CD4-positive, alpha-beta T cell treated with Interleukin-15 for 1 hour (primary cell): ENCODE results near the gene MTURN.

Experiments used
- DNase-seq: peaks from one replicate; pipeline ENCODE4 v3.0.0-alpha.2; 2020

The MTURN gene

GRCh38 chr7:30162622-30163124 lies 27.9 kb downstream of the MTURN start:
- DNase-seq = no peak

DNA sequence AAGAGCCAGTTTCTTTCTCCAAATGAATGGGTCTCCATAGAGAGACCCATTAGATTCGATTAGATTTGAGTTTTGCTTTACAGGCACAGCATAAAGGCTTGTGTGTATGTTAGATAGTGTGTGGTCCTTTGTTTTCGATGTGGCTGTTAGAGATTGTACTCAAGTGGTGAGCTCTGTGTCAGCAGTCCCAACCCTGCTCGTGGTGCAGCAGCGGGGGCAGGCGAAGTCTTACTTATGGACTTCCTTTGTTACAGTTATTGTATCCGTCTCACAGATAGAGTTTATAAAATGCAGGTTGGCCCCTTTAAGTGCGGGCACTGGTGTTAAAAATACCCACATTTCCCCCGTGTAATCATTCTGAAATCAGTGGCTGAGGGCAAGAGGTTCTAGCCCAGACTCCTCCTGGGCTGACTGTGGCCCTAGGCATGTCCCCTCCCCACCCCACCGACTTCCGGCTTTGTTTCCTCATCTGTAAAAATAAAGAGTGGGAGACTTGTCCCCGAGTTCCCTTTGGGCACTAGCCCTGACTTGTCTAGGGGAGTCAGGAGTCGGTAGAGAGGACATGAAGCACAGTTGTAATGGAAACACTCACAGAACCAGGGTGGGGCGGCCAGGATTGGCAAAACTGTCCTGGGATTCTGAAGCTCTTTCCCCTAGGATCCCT lies 28.6 kb downstream of the MTURN start:
- DNase-seq = no peak

DNA sequence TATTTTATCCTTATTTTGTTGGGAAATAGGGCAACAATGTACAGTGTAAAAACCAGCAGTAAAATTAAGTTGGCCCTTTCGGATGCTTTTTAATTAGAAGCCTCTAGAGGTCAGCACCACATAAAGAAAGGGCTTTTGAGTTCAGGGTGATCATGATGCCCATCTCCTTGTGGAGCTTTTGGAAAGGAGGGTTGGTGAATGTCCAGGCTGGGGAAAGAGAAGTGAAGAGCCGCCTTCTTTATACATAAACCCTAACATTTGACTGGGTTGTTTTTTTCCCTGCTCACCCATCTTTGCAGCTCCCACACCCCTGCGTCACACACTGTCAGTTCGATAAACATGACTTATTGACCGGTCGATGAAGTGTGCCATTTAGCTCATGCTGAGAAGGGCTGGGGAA lies 29.8 kb downstream of the MTURN start:
- no peak for DNase-seq

- DNase-seq = no peak
Measured at GRCh38 chr7:30165590-30165989, 30.8 kb downstream of the MTURN start.

DNA sequence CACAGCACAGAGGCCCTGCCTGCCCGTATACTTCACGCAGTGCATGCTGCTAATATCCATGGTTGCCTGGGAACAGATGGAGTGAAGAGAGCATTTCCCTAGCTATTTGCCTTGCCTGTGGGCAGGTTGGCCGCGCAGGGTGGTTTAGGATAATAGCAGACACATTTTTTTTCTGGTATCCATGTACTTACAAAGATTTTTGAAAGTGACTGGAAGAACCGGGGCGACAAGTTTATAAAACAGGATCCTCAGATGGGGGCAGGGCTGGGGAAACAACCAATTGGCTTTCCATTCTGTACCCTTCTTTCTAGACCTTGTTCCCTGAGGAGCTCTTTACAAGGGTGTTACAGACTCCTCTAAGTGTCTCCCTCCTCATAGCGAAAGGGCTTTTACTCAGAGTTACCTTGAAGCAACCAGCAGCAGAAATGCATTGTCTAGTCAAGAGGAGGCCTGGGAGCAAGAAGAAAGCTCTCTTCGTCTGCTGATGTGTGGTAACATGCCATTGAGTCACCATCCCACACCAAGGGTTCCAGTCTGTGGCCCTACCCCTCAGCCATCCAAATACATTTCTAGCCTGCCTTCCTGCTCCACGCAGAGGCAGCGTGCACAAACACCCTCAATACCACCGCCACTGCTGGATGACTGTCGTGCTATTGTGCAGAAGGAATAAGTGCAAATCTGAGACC lies 31.5 kb downstream of the MTURN start:
- DNase-seq = no peak

- DNase-seq = no peak
Measured at GRCh38 chr7:30166841-30167235, 32.1 kb downstream of the MTURN start.

- DNase-seq = no peak
Measured at GRCh38 chr7:30167901-30168300, 33.1 kb downstream of the MTURN start.

GRCh38 chr7:30168835-30169573 lies 34.2 kb downstream of the MTURN start:
- no peak for DNase-seq

- no peak for DNase-seq
Measured at GRCh38 chr7:30169579-30169978, 34.8 kb downstream of the MTURN start.

- peak; percentile 35 for DNase-seq
Measured at GRCh38 chr7:30170476-30171205, 35.9 kb downstream of the MTURN start.

GRCh38 chr7:30171766-30172447 lies 37.1 kb downstream of the MTURN start:
- no peak for DNase-seq

DNA sequence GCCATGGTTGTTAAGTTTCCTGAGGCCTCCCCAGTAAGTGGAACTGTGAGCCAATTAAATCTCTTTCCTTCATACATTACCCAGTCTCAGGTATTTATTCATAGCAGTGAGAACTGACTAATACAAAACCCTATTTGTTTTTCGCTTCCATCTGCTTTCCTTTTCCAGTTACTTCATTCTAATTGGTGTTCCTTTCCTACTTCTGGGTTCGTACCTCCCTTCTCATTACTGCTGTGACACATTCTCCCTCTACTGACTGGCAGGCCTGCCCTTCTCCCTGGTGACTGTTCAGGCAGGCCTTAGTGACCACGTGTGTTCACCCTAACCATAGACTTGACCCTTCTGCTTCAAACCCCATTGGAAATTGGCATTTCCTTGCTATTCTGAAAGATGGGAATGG lies 37.7 kb downstream of the MTURN start:
- no peak for DNase-seq

DNA sequence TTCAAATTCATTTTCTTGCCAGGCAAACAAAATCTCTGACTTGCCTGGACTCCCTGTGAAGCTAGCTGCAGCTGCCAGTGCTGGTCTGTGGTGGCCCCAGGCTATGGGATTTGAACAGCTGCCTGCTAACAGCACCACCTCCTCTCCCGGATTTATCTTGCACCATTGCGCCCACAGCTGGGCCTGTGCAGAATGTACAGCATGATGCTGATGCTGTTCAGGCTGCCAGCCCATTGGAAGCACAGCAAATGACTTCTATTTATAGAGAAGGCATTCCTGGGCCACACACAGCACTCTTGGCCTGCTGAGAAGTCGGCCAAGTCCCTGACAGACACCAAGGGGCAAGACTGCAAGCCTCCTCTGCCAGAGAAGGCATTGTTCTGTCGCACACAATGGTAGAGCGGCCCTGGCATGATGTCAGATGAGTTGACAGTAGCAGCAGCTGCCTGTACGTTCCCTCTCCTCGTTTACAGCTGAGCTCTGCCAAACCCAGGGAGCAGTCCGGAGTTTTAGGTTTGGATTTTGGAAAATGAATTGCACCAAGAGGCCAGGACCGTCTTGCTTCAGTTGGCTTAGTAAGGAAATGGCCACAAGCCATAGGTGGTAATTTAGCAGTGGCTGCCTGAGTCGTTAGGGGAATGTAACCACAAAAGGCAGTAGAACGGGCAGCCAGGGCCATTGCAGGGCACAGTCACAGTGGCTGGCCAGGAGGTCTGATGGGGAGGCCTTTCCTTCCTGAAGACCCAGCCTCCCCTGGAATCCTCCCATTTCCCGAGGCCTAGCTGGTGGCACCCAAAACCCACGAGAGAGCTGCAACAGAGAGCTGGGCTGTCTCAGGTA lies 38.5 kb downstream of the MTURN start:
- no peak for DNase-seq

DNA sequence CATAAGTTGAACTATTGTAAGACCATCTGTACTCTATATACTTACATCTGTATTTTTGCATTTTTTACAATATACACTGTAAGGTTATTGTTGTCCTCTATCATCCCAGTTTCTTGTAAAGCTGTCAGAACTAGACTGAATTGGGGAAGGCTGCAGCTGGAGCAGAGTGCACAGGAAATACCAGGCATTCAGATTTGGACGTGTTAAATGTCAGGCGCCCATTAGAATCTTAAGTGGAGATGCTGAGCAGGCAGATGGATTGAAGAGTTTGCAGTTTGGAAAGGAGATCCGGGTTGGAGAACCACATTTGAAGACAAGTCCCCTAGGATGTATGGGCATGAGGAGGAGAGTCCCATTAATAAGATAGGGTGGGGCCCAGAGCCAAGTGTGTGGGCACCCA lies 40.4 kb downstream of the MTURN start:
- no peak for DNase-seq

- DNase-seq = no peak
Measured at GRCh38 chr7:30175636-30176147, 40.9 kb downstream of the MTURN start.

- DNase-seq = no peak
Measured at GRCh38 chr7:30176463-30177109, 41.8 kb downstream of the MTURN start.

DNA sequence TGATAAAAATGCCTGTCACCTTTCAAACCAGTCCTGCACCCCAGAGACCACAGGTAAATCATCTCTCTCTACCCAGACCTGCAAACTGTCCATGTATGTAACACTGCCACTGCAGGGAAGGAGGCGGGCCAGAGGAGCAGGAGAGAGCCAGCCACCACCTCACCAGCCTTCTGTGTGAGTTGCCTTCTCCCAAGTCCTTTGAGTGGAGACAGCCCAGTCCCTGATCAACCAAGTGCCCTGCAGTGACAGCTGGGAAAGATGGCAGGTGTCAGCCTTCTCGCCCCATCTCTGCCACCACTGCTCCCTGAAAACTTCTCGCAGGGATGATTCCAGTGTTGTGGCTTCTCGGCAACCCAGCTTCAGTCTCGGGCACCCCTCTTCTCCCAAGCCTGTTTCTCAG lies 42.4 kb downstream of the MTURN start:
- DNase-seq = no peak

DNA sequence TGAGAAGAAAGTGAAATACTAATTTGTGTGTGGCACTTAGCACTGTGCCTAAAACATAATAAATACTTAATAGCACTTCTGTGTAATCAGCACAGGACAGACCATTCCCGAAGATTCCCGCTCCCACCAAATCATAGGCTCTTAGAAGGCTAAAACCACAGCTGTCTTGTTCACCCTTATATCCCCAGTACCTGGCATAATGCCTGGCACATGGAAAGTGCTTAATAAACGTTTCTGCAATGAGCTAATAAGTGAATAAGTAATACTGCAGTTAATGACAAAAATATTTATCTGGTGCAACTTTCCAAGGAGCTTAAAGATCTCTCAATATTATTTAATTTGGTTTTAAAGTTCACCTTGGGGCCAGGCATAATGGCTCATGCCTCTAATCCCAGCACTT lies 43.2 kb downstream of the MTURN start:
- no peak for DNase-seq

GRCh38 chr7:30178748-30179436 lies 44.1 kb downstream of the MTURN start:
- DNase-seq = no peak

DNA sequence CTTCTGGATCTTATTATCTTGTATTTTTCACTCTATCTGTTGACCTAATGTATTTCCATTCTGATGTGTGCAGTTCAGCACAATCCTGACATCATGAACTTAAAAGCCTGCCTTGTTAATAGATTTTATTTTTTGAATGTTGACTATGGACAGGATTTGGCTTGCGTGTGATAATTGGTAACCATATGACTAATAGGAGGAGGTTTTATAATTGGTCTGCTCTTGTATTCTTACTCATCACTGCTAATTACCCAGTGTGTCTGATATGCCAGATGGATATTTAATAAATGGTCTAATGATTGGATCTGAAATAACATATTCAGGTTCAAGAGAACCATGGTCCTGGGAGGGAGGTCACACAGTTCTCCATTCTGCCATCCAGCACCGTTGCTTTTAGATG lies 45.9 kb downstream of the MTURN start:
- DNase-seq = no peak
